HG02763 (cell line): ENCODE results near the gene MTMR3.
A peak's percentile ranks its signal among the peaks of the same experiment; 100 is the strongest.

Experiments
- ATAC-seq: cut with Tn5 transposase; IDR thresholded peaks from one replicate; pipeline ENCODE4 v1.9.1; 2021; ENCODE audit warnings: mild to moderate bottlenecking, moderate library complexity; ENCODE audit not compliant: unreplicated experiment

The MTMR3 gene

GRCh38 chr22:29867851-29868250 lies 15.1 kb upstream of the MTMR3 start:
- no peak for ATAC-seq

- ATAC-seq: no peak
These were observed 12.4 kb upstream of the MTMR3 start for GRCh38 chr22:29870574-29870973.

- ATAC-seq: no peak
These were observed 11.3 kb upstream of the MTMR3 start for GRCh38 chr22:29871684-29872083.

- no peak for ATAC-seq
These were observed 10.7 kb upstream of the MTMR3 start for GRCh38 chr22:29872144-29872893.

- no peak for ATAC-seq
These were observed 10.0 kb upstream of the MTMR3 start for GRCh38 chr22:29872989-29873388.

- ATAC-seq: no peak
These were observed 9.0 kb upstream of the MTMR3 start for GRCh38 chr22:29873943-29874342.

GRCh38 chr22:29877620-29878019 lies 5.4 kb upstream of the MTMR3 start:
- ATAC-seq: no peak

- no peak for ATAC-seq
These were observed 3.2 kb upstream of the MTMR3 start for GRCh38 chr22:29879753-29880152.

GRCh38 chr22:29882716-29883044 lies 294 bp upstream of the MTMR3 start:
- ATAC-seq: no peak

- ATAC-seq: peak; percentile 18
These were observed 762 bp downstream of the MTMR3 start for GRCh38 chr22:29883775-29884097.

GRCh38 chr22:29885610-29886009 lies 2.6 kb downstream of the MTMR3 start:
- ATAC-seq: no peak

- no peak for ATAC-seq
These were observed 3.6 kb downstream of the MTMR3 start for GRCh38 chr22:29886596-29886995.

GRCh38 chr22:29887358-29887757 lies 4.4 kb downstream of the MTMR3 start:
- ATAC-seq: no peak

- no peak for ATAC-seq
These were observed 7.8 kb downstream of the MTMR3 start for GRCh38 chr22:29890760-29891159.

- ATAC-seq: no peak
These were observed 9.6 kb downstream of the MTMR3 start for GRCh38 chr22:29892315-29893156.

GRCh38 chr22:29901354-29901753 lies 18.4 kb downstream of the MTMR3 start:
- no peak for ATAC-seq

GRCh38 chr22:29903371-29903770 lies 20.4 kb downstream of the MTMR3 start:
- ATAC-seq: no peak

GRCh38 chr22:29904020-29904419 lies 21.0 kb downstream of the MTMR3 start:
- ATAC-seq: no peak

- no peak for ATAC-seq
These were observed 25.0 kb downstream of the MTMR3 start for GRCh38 chr22:29907753-29908515.

GRCh38 chr22:29912141-29912540 lies 29.2 kb downstream of the MTMR3 start:
- no peak for ATAC-seq

GRCh38 chr22:29912605-29913398 lies 29.8 kb downstream of the MTMR3 start:
- ATAC-seq: no peak
